Activated CD8-positive, alpha-beta memory T cell treated with anti-CD3 and anti-CD28 coated beads, Interleukin-2, amount 10 ng/mL, durations not matched to agents 7 days and 5 days (primary cell): ENCODE data around the gene CYB5R4. TPM values are rescaled to one million over a fixed set of nuclear protein-coding genes. Genes with fewer than 3 reads are reported as not detected.

Source experiments
- ATAC-seq: fragments of 150-1000 bp; cut with Tn5 transposase; one replicate; pipeline ENCODE4 v1.10.0; 2021; ENCODE audit warnings: moderate library complexity
- CTCF ChIA-PET: fragments of 350-600 bp; sonication (Branson Sonifier 250); formaldehyde crosslinking; loops from one replicate; lab custom pipeline; 2021; ENCODE audit warnings: antibody characterized with exemption; lab: Charles Lee
- DNase-seq: peaks from one replicate; pipeline ENCODE4 v3.0.0-alpha.2; 2020
- H3K27ac Mint-ChIP-seq: one replicate; pipeline ENCODE4 v1.8.0; 2021; ENCODE audit warnings: mild to moderate bottlenecking, mixed read lengths
- H3K27me3 Mint-ChIP-seq: one replicate; pipeline ENCODE4 v1.8.0; 2021; ENCODE audit warnings: mixed read lengths
- H3K36me3 Mint-ChIP-seq: one replicate; pipeline ENCODE4 v1.8.0; 2021; ENCODE audit warnings: mild to moderate bottlenecking, mixed read lengths
- H3K4me1 Mint-ChIP-seq: one replicate; pipeline ENCODE4 v1.8.0; 2021; ENCODE audit warnings: mixed read lengths
- H3K4me3 Mint-ChIP-seq: one replicate; pipeline ENCODE4 v1.8.0; 2021; ENCODE audit warnings: mild to moderate bottlenecking, moderate library complexity, mixed read lengths
- H3K9me3 Mint-ChIP-seq: one replicate; pipeline ENCODE4 v1.8.0; 2022; ENCODE audit warnings: low read depth, mixed read lengths
- total RNA-seq, 2 experiments: library from RNA; stranded (reverse); gene quantifications; one replicate each; pipeline ENCODE4 v1.2.3, GENCODE V29; 2021

The CYB5R4 gene
- total RNA-seq, 2 experiments from 2014 or later, result 31.0 to 35.4 TPM

- no peaks in the 10 kb centered on the region for H3K9me3 Mint-ChIP-seq
- H3K27me3 Mint-ChIP-seq, result no peaks in the 10 kb centered on the region
- no peak for ATAC-seq
- DNase-seq, result no peak
- H3K27ac Mint-ChIP-seq, result no peak overlapping the region
- no peaks in the 10 kb centered on the region for H3K36me3 Mint-ChIP-seq
- no peak overlapping the region for H3K4me3 Mint-ChIP-seq
- H3K4me1 Mint-ChIP-seq, result no peaks in the 10 kb centered on the region
- CTCF ChIA-PET, result no interaction called here
These were observed 125.8 kb downstream of the CYB5R4 start for GRCh38 chr6:83985308-83985713.

GRCh38 chr6:83985715-83986114, 126.2 kb downstream of the CYB5R4 start:
- Mint-ChIP-seq H3K4me3 (no peak overlapping the region), H3K9me3 (no peaks in the 10 kb centered on the region), H3K36me3 (no peaks in the 10 kb centered on the region), H3K27ac (no peak overlapping the region), H3K27me3 (no peaks in the 10 kb centered on the region), H3K4me1 (no peaks in the 10 kb centered on the region)
- ATAC-seq (no peak), DNase-seq (no peak)
- CTCF ChIA-PET, result no interaction called here

DNA sequence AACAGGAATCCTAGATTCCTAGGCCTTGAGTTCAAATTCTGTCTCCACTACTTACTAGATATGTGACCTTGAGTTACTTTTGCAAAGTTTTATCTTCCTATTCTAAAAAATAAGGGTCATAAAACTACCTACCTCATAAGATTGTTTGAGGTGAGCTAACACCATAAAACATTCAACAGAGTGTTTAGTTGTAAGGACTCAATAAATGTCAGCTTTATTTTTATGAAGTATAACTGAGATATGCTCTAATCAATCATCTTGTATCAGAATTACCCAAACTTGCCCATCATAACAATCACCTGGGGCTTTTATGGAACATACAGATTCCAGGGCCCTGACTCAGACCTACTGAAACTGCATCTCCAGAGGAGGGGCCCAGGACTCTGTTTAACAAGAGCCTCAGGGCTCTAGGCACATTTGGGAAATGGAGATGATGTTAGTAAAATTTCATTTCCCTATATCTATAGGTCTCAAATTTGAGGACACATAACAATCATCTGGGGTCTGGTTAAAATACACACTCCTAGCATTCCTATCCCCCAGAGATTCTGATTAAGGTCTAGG, 138.6 kb downstream of the CYB5R4 start:
- Mint-ChIP-seq H3K36me3 (no peaks in the 10 kb centered on the region), H3K27ac (no peak overlapping the region), H3K4me3 (no peak overlapping the region), H3K4me1 (no peaks in the 10 kb centered on the region), H3K27me3 (peaks cover 2% of the 10 kb centered on the region), H3K9me3 (peaks cover 2% of the 10 kb centered on the region)
- CTCF ChIA-PET, result no interaction called here
- DNase-seq (no peak), ATAC-seq (no peak)

GRCh38 chr6:84001119-84001518, 141.6 kb downstream of the CYB5R4 start:
- ATAC-seq (no peak), DNase-seq (no peak)
- no peaks in the 10 kb centered on the region for H3K4me1 Mint-ChIP-seq
- CTCF ChIA-PET, result no interaction called here
- H3K36me3 Mint-ChIP-seq, result no peaks in the 10 kb centered on the region
- no peak overlapping the region for H3K4me3 Mint-ChIP-seq
- no peaks in the 10 kb centered on the region for H3K9me3 Mint-ChIP-seq
- peaks cover 11% of the 10 kb centered on the region for H3K27me3 Mint-ChIP-seq
- no peak overlapping the region for H3K27ac Mint-ChIP-seq

- no peak for ATAC-seq
- Mint-ChIP-seq H3K36me3 (no peaks in the 10 kb centered on the region), H3K9me3 (no peaks in the 10 kb centered on the region), H3K27ac (no peak overlapping the region), H3K4me1 (no peaks in the 10 kb centered on the region), H3K4me3 (no peak overlapping the region), H3K27me3 (peaks cover 11% of the 10 kb centered on the region)
- CTCF ChIA-PET, result no interaction called here
- no peak for DNase-seq
These were observed 142.7 kb downstream of the CYB5R4 start for GRCh38 chr6:84002226-84002625.

- CTCF ChIA-PET, result no interaction called here
- no peak for ATAC-seq
- H3K4me3 Mint-ChIP-seq, result no peak overlapping the region
- DNase-seq, result no peak
- no peaks in the 10 kb centered on the region for H3K36me3 Mint-ChIP-seq
- H3K27ac Mint-ChIP-seq, result no peak overlapping the region
- H3K27me3 Mint-ChIP-seq, result peaks cover 15% of the 10 kb centered on the region
- no peaks in the 10 kb centered on the region for H3K4me1 Mint-ChIP-seq
- H3K9me3 Mint-ChIP-seq, result no peaks in the 10 kb centered on the region
These were observed 143.6 kb downstream of the CYB5R4 start for GRCh38 chr6:84003131-84003530.

DNA sequence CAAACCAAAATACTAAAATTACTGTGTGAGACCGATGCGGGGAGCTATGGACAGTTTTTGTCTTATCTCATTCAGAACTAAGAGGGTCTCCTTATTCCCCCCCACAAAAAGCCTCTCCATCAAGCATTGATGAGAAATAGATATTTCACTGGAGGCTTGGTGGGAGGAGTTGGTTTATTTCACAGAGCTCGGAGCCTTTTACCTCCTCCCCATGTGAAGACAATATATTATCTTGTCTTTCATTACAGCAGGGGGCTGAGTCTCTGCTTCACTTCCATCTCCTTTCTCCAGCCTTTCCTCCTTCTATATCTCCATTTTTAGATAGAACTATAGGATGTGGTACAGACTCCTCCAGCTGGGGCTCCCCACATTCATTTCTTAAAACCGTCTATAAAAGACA, 144.2 kb downstream of the CYB5R4 start:
- Mint-ChIP-seq H3K4me1 (no peaks in the 10 kb centered on the region), H3K36me3 (no peaks in the 10 kb centered on the region), H3K9me3 (no peaks in the 10 kb centered on the region), H3K27ac (no peak overlapping the region), H3K4me3 (no peak overlapping the region), H3K27me3 (peaks cover 15% of the 10 kb centered on the region)
- DNase-seq (no peak), ATAC-seq (no peak)
- CTCF ChIA-PET, result no interaction called here

GRCh38 chr6:84007871-84008270, 148.4 kb downstream of the CYB5R4 start:
- no peak for ATAC-seq
- H3K27ac Mint-ChIP-seq, result no peak overlapping the region
- CTCF ChIA-PET, result no interaction called here
- no peaks in the 10 kb centered on the region for H3K9me3 Mint-ChIP-seq
- DNase-seq, result no peak
- H3K4me1 Mint-ChIP-seq, result no peaks in the 10 kb centered on the region
- no peak overlapping the region for H3K4me3 Mint-ChIP-seq
- peaks cover 15% of the 10 kb centered on the region for H3K27me3 Mint-ChIP-seq
- H3K36me3 Mint-ChIP-seq, result no peaks in the 10 kb centered on the region

GRCh38 chr6:84013354-84013753, 153.9 kb downstream of the CYB5R4 start:
- Mint-ChIP-seq H3K4me1 (peaks cover 3% of the 10 kb centered on the region), H3K27me3 (peaks cover 4% of the 10 kb centered on the region), H3K27ac (no peak overlapping the region), H3K36me3 (no peaks in the 10 kb centered on the region), H3K4me3 (no peak overlapping the region), H3K9me3 (no peaks in the 10 kb centered on the region)
- DNase-seq, result no peak
- ATAC-seq, result no peak
- CTCF ChIA-PET, result no interaction called here

DNA sequence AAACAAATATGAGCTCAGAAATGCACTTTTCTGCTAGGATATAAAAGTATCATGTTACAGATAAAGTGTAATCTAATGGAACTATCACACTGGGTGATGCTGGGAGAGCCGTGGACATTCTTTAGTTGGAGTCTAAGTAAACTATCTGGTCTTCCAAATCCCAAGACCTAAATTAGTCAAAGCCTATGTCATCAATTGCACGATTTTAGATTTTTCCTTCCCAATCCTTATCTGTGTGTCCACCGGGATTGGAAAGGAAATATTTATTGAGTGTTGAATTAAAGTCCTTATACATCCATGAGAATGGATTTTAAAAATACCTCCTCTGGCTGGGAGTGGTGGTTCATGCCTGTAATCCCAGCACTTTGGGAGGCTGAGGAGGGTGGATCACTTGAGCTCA, 154.4 kb downstream of the CYB5R4 start:
- no peak overlapping the region for H3K27ac Mint-ChIP-seq
- ATAC-seq (no peak), DNase-seq (no peak)
- no peaks in the 10 kb centered on the region for H3K36me3 Mint-ChIP-seq
- H3K4me3 Mint-ChIP-seq, result no peak overlapping the region
- CTCF ChIA-PET, result no interaction called here
- no peaks in the 10 kb centered on the region for H3K9me3 Mint-ChIP-seq
- H3K4me1 Mint-ChIP-seq, result peaks cover 3% of the 10 kb centered on the region
- H3K27me3 Mint-ChIP-seq, result peaks cover 7% of the 10 kb centered on the region

- H3K27me3 Mint-ChIP-seq, result peaks cover 13% of the 10 kb centered on the region
- H3K36me3 Mint-ChIP-seq, result no peaks in the 10 kb centered on the region
- ATAC-seq (no peak), DNase-seq (no peak)
- peaks cover 3% of the 10 kb centered on the region for H3K4me1 Mint-ChIP-seq
- H3K4me3 Mint-ChIP-seq, result no peak overlapping the region
- no peak overlapping the region for H3K27ac Mint-ChIP-seq
- no peaks in the 10 kb centered on the region for H3K9me3 Mint-ChIP-seq
- CTCF ChIA-PET, result no interaction called here
These were observed 156.5 kb downstream of the CYB5R4 start for GRCh38 chr6:84016029-84016428.

Other genes with a start within 250 kb of the CYB5R4 start
- not detected for gene SNAP91, start 150.6 kb upstream of the CYB5R4 start, total RNA-seq
- gene RIPPLY2, start 6.3 kb upstream of the CYB5R4 start, total RNA-seq, result not detected
- gene MRAP2, start 174.1 kb downstream of the CYB5R4 start, total RNA-seq, result not detected